Heart left ventricle (tissue), 16 donors: ENCODE measurements around the gene MIF. TPM values are rescaled to one million over a fixed set of nuclear protein-coding genes. Genes with fewer than 3 reads are reported as not detected.

Experiments used
- ATAC-seq, 4 donors: fragments of 200-7000 bp; cut with Tn5 transposase; one replicate each; pipeline ENCODE4 v1.9.1; 2020 to 2022; ENCODE audit warnings: moderate library complexity in 4 of 4, mild to moderate bottlenecking in 3 of 4, moderate number of reproducible peaks in 1 of 4
- DNase-seq, 5 donors: peaks; one replicate each; pipeline ENCODE4 v3.0.0-alpha.2; 2020
- H3K27ac ChIP-seq, 12 donors: fragments of 200-600 bp; sonication (generic) in 4 of 12; one replicate each; pipeline versions ENCODE4 v1.5.0 to v1.8.0; 2016 to 2022; ENCODE audit warnings: mild to moderate bottlenecking in 2 of 12
- H3K27me3 ChIP-seq, 9 donors: fragments of 200-600 bp; sonication (generic) in 2 of 9; one replicate each; pipeline versions ENCODE4 v1.5.1 to v1.8.0; 2016 to 2022; ENCODE audit warnings: mild to moderate bottlenecking in 3 of 9
- H3K36me3 ChIP-seq, 9 donors: fragments of 200-600 bp; sonication (generic) in 2 of 9; one replicate each; pipeline versions ENCODE4 v1.5.0 to v1.8.0; 2018 to 2022; ENCODE audit warnings: mild to moderate bottlenecking in 2 of 9
- H3K4me1 ChIP-seq, 12 donors: fragments of 200-600 bp; sonication (generic) in 4 of 12; one replicate each; pipeline versions ENCODE4 v1.5.0 to v1.8.0; 2016 to 2022; ENCODE audit warnings: mild to moderate bottlenecking in 3 of 12
- H3K4me3 ChIP-seq, 12 donors: fragments of 200-600 bp; sonication (generic) in 4 of 12; one replicate each; pipeline versions ENCODE4 v1.5.0 to v1.8.0; 2017 to 2022; ENCODE audit warnings: mild to moderate bottlenecking in 9 of 12, moderate library complexity in 4 of 12
- H3K9me3 ChIP-seq, 12 donors: fragments of 200-600 bp; sonication (generic) in 4 of 12; one replicate each; pipeline versions ENCODE4 v1.5.0 to v1.8.0; 2016 to 2022; ENCODE audit warnings: mild to moderate bottlenecking in 1 of 12
- CTCF ChIP-seq, 12 donors: fragments of 200-600 bp; sonication (generic) in 4 of 12; IDR thresholded peaks; one replicate each; pipeline versions ENCODE4 v1.5.0 to v1.8.0; 2018 to 2022; ENCODE audit warnings: antibody characterized with exemption in 12 of 12, mild to moderate bottlenecking in 5 of 12
- POLR2A ChIP-seq, 2 donors: fragments of 450-650 bp; IDR thresholded peaks; one replicate each; pipeline ENCODE4 v1.6.1; 2017; ENCODE audit warnings: antibody characterized with exemption in 2 of 2, mild to moderate bottlenecking in 2 of 2, moderate library complexity in 2 of 2
- WGBS, 4 donors: extraction: QIAGEN DNeasy Blood & Tissue Kit in 2 of 4; methylation state at CpG; one replicate each; pipeline versions ENCODE4 v1.1.5 to v1.1.7; 2013 to 2018; 5-methylcytosine and 5-hydroxymethylcytosine counted together
- intact Hi-C, 10 donors: fragments of 100-400 bp; cut with DNase I; formaldehyde crosslinking; loops; one replicate each; pipeline versions ENCODE4 v1.11.1 to v1.14.2; 2022
- polyA plus RNA-seq, 2 donors: library from polyadenylated mRNA; stranded (reverse); fragments of 200-250 nt; gene quantifications; one replicate each; pipeline ENCODE4 v1.2.3, GENCODE V29; 2013
- total RNA-seq, 9 donors: library from RNA; depleted of rRNA in 2 of 9; stranded (reverse); fragments of >200 nt in 2 of 9; fragmentation: NEBNext Ultra II Directional in 3 of 9; extraction: Animal tissue kit (Norgen Biotek cat#: 25700) in 3 of 9; gene quantifications; one replicate each; pipeline versions ENCODE4 v1.1.0 to v1.2.4, GENCODE V29; 2016 to 2023
- donor health status: ischemic (EF 13 %, LVEDD 7.1; RV severe dilation, severe dysfunction).
- donor health status: healthy with polysubstance abuse.
- donor health status: DM: no; HTN: yes; CAD: no.
- donor health status: DM: no; HTN: no; CAD: no.
- donor health status: ischemic (EF 25% LVEDD 6.9; RV normal size, moderate dysfunction).
- donor health status: ischemic (EF 25% LVEDD 5.7; RV mildly dilated, moderate dysfunction).
- donor health status: healthy.
- donor health status: DM: yes; HTN: yes; CAD: no.
- donor health status: ischemic (EF 35%, LVEDD 5.7; RV mildly dilated, moderate dysfunction).
- donor health status: nonischemic (EF 11% LVEDD 7.7; RV severe dilation, severe dysfunction).
- donor health status: DM: yes; HTN: yes; CAD: no.
- donor health status: PGD.
- donor health status: ischemic (EF 29% LVEDD 5.4; RV normal size, mild dysfunction).
- donor health status: nonischemic (EF 23%, LVEDD 6.1; RV moderate dilation, normal function).

Gene MIF
- total and polyA plus RNA-seq, 11 donors, result 192 to 503 (median 238) TPM

- 85 to 87% (median 86%) methylated on average over 16 of the region's 16 CpGs for WGBS, 4 donors
- H3K27ac ChIP-seq, result no peak overlapping the region
- DNase-seq (no peak), ATAC-seq (no peak)
- TF ChIP-seq CTCF (IDR thresholded peaks at IDR 0.05) (no peak), POLR2A (IDR thresholded peaks at IDR 0.05) (no peak)
- intact Hi-C loops, result loop anchor here in 1 of 10 donors (5.0 kb wide), 1 partner anchor 308 kb away; no protein-coding TSS in a partner anchor
- H3K36me3 ChIP-seq, result no peaks in the 10 kb centered on the region
- no peaks in the 10 kb centered on the region for H3K9me3 ChIP-seq
- H3K4me1 ChIP-seq, result peaks cover 3 to 42% (median 25%) of the 10 kb centered on the region in 12 donors
- no peaks in the 10 kb centered on the region for H3K27me3 ChIP-seq
- no peak overlapping the region for H3K4me3 ChIP-seq
Observed at GRCh38 chr22:23850136-23850611, 44.0 kb upstream of the MIF start.

GRCh38 chr22:23856721-23857605 lies 37.2 kb upstream of the MIF start:
- TF ChIP-seq CTCF (IDR thresholded peaks at IDR 0.05) (peak in 1 of 12 donors; percentile 5), POLR2A (IDR thresholded peaks at IDR 0.05) (no peak)
- H3K27me3 ChIP-seq, result no peaks in the 10 kb centered on the region
- intact Hi-C loops, result no loop called here
- H3K27ac ChIP-seq, result peak overlapping the region; percentile 85 to 98 (median 94)
- DNase-seq, result peak in 3 of 5 donors; percentile 38 to 61 (median 56)
- WGBS, 4 donors, result 4 to 16% (median 7%) methylated on average over 32 to 58 of the region's 58 CpGs
- H3K36me3 ChIP-seq, result no peaks in the 10 kb centered on the region
- no peaks in the 10 kb centered on the region for H3K9me3 ChIP-seq
- H3K4me3 ChIP-seq, result peak overlapping the region; percentile 48 to 82 (median 70)
- peak; percentile 7 to 62 (median 49) for ATAC-seq
- H3K4me1 ChIP-seq, result peaks cover 0 to 24% (median 15%) of the 10 kb centered on the region in 12 donors

GRCh38 chr22:23857606-23858483 lies 36.3 kb upstream of the MIF start, which contains the start of gene SLC2A11:
SLC2A11 (plus strand) TSS chr22:23857875; CDS start chr22:23858000, 125 bp downstream.
- H3K4me1 ChIP-seq, result peaks cover 0 to 24% (median 15%) of the 10 kb centered on the region in 12 donors
- WGBS, 4 donors, result 1 to 2% (median 1%) methylated on average over 46 to 60 of the region's 60 CpGs
- DNase-seq, result peak; percentile 95 to 99 (median 99)
- ATAC-seq, result peak; percentile 93 to 98 (median 96)
- H3K9me3 ChIP-seq, result no peaks in the 10 kb centered on the region
- peak in 5 of 12 donors; percentile 4 to 31 (median 22) for TF ChIP-seq CTCF (IDR thresholded peaks at IDR 0.05)
- peak; percentile 43 to 82 for TF ChIP-seq POLR2A (IDR thresholded peaks at IDR 0.05)
- H3K27me3 ChIP-seq, result no peaks in the 10 kb centered on the region
- peak within 1 kb of the TSS; percentile 85 to 98 (median 94) for H3K27ac ChIP-seq
- H3K36me3 ChIP-seq, result peaks cover 0 to 7% (median 0%) of the 10 kb centered on the region in 9 donors
- intact Hi-C loops, result no loop called here
- peak within 1 kb of the TSS; percentile 48 to 82 (median 70) for H3K4me3 ChIP-seq
